Immature natural killer cell (primary cell): ENCODE data around the gene SBNO2. TPM values are rescaled to one million over a fixed set of nuclear protein-coding genes. Genes with fewer than 3 reads are reported as not detected.

Experiments
- DNase-seq, 3 donors: peaks; one replicate each; pipeline ENCODE4 v3.0.0; 2022; ENCODE audit warnings: mixed read lengths in 1 of 3
- H3K27ac Mint-ChIP-seq, 6 donors: one replicate each; pipeline ENCODE4 v1.8.0; 2020; ENCODE audit warnings: mixed read lengths in 6 of 6, mild to moderate bottlenecking in 5 of 6, inconsistent platforms in 4 of 6, moderate library complexity in 3 of 6
- H3K27me3 Mint-ChIP-seq, 3 donors: one replicate each; pipeline ENCODE4 v1.8.0; 2020 to 2021; ENCODE audit warnings: low read depth in 3 of 3, mild to moderate bottlenecking in 3 of 3, mixed read lengths in 3 of 3, moderate library complexity in 3 of 3, inconsistent platforms in 1 of 3
- H3K36me3 Mint-ChIP-seq, 3 donors: one replicate each; pipeline ENCODE4 v1.8.0; 2020; ENCODE audit warnings: mixed read lengths in 3 of 3, inconsistent platforms in 2 of 3, mild to moderate bottlenecking in 2 of 3
- H3K4me1 Mint-ChIP-seq, 2 donors: one replicate each; pipeline ENCODE4 v1.8.0; 2020; ENCODE audit warnings: inconsistent platforms in 2 of 2, mild to moderate bottlenecking in 2 of 2, mixed read lengths in 2 of 2, moderate library complexity in 1 of 2
- H3K4me3 Mint-ChIP-seq, 5 donors: one replicate each; pipeline ENCODE4 v1.8.0; 2020; ENCODE audit warnings: mild to moderate bottlenecking in 5 of 5, mixed read lengths in 5 of 5, inconsistent platforms in 3 of 5, moderate library complexity in 3 of 5
- H3K9me3 Mint-ChIP-seq, 6 donors: one replicate each; pipeline ENCODE4 v1.8.0; 2020; ENCODE audit warnings: mild to moderate bottlenecking in 6 of 6, mixed read lengths in 6 of 6, inconsistent platforms in 4 of 6, moderate library complexity in 3 of 6
- polyA plus RNA-seq, 3 donors: library from polyadenylated mRNA; unstranded; fragments of 300-500 nt; fragmentation: Illumina TruSeq; gene quantifications; one replicate each; pipeline ENCODE4 v1.2.3, GENCODE V29; 2021

SBNO2 gene
- polyA plus RNA-seq, 3 donors from 2014 or later, result 0.27 to 3.4 (median 0.89) TPM

GRCh38 chr19:1074544-1075283 lies 99.4 kb downstream of the SBNO2 start:
- Mint-ChIP-seq H3K9me3 (no peaks in the 10 kb centered on the region), H3K27ac (peak overlapping the region; percentile 90 to 97 (median 96)), H3K27me3 (peaks cover 22 to 52% (median 22%) of the 10 kb centered on the region in 3 donors), H3K36me3 (peaks cover 12 to 22% (median 17%) of the 10 kb centered on the region in 3 donors), H3K4me3 (peak overlapping the region in 4 of 5 donors; percentile 44 to 71 (median 60)), H3K4me1 (peaks cover 43 to 54% of the 10 kb centered on the region in 2 donors)
- DNase-seq, result peak; percentile 85 to 90 (median 89)

- Mint-ChIP-seq H3K4me3 (peak overlapping the region in 3 of 5 donors; percentile 32 to 53 (median 50)), H3K27ac (peak overlapping the region in 3 of 6 donors; percentile 80 to 84 (median 81)), H3K27me3 (peaks cover 23 to 56% (median 23%) of the 10 kb centered on the region in 3 donors), H3K36me3 (peaks cover 16 to 25% (median 20%) of the 10 kb centered on the region in 3 donors), H3K9me3 (no peaks in the 10 kb centered on the region), H3K4me1 (peaks cover 50 to 60% of the 10 kb centered on the region in 2 donors)
- no peak for DNase-seq
Measured at GRCh38 chr19:1073956-1074517, 100.0 kb downstream of the SBNO2 start.

GRCh38 chr19:1073063-1073955 lies 100.8 kb downstream of the SBNO2 start:
- H3K36me3 Mint-ChIP-seq, result peaks cover 19 to 30% (median 25%) of the 10 kb centered on the region in 3 donors
- peaks cover 56 to 62% of the 10 kb centered on the region in 2 donors for H3K4me1 Mint-ChIP-seq
- H3K27me3 Mint-ChIP-seq, result peaks cover 27 to 62% (median 29%) of the 10 kb centered on the region in 3 donors
- DNase-seq, result no peak
- H3K9me3 Mint-ChIP-seq, result no peaks in the 10 kb centered on the region
- H3K27ac Mint-ChIP-seq, result peak overlapping the region in 4 of 6 donors; percentile 55 to 84 (median 77)
- peak overlapping the region in 4 of 5 donors; percentile 7 to 26 (median 20) for H3K4me3 Mint-ChIP-seq

GRCh38 chr19:1072371-1073015 lies 101.6 kb downstream of the SBNO2 start:
- Mint-ChIP-seq H3K36me3 (peaks cover 19 to 30% (median 25%) of the 10 kb centered on the region in 3 donors), H3K27me3 (peaks cover 29 to 63% (median 30%) of the 10 kb centered on the region in 3 donors), H3K27ac (peak overlapping the region; percentile 55 to 90 (median 83)), H3K4me1 (peaks cover 56 to 59% of the 10 kb centered on the region in 2 donors), H3K9me3 (no peaks in the 10 kb centered on the region), H3K4me3 (peak overlapping the region; percentile 17 to 58 (median 36))
- no peak for DNase-seq

GRCh38 chr19:1070931-1071791 lies 102.9 kb downstream of the SBNO2 start:
- peak overlapping the region in 3 of 6 donors; percentile 82 to 84 (median 84) for H3K27ac Mint-ChIP-seq
- H3K4me1 Mint-ChIP-seq, result peaks cover 45 to 52% of the 10 kb centered on the region in 2 donors
- no peak for DNase-seq
- peak overlapping the region in 3 of 5 donors; percentile 27 to 67 (median 46) for H3K4me3 Mint-ChIP-seq
- H3K36me3 Mint-ChIP-seq, result peaks cover 15 to 25% (median 20%) of the 10 kb centered on the region in 3 donors
- no peaks in the 10 kb centered on the region for H3K9me3 Mint-ChIP-seq
- H3K27me3 Mint-ChIP-seq, result peaks cover 21 to 54% (median 23%) of the 10 kb centered on the region in 3 donors

- no peak overlapping the region for H3K27ac Mint-ChIP-seq
- H3K9me3 Mint-ChIP-seq, result no peaks in the 10 kb centered on the region
- H3K4me3 Mint-ChIP-seq, result no peak overlapping the region
- H3K4me1 Mint-ChIP-seq, result peaks cover 39 to 50% of the 10 kb centered on the region in 2 donors
- H3K36me3 Mint-ChIP-seq, result peaks cover 9 to 18% (median 14%) of the 10 kb centered on the region in 3 donors
- H3K27me3 Mint-ChIP-seq, result peaks cover 18 to 50% (median 19%) of the 10 kb centered on the region in 3 donors
- no peak for DNase-seq
Measured at GRCh38 chr19:1070576-1070930, 103.5 kb downstream of the SBNO2 start.

GRCh38 chr19:1069009-1069779 lies 104.9 kb downstream of the SBNO2 start:
- Mint-ChIP-seq H3K27ac (peak overlapping the region; percentile 91 to 97 (median 96)), H3K9me3 (no peaks in the 10 kb centered on the region), H3K4me3 (peak overlapping the region; percentile 83 to 98 (median 91)), H3K4me1 (peaks cover 47 to 53% of the 10 kb centered on the region in 2 donors), H3K27me3 (peaks cover 13 to 40% (median 15%) of the 10 kb centered on the region in 3 donors), H3K36me3 (peaks cover 7 to 17% (median 12%) of the 10 kb centered on the region in 3 donors)
- DNase-seq, result peak; percentile 71 to 79 (median 75)

- peak; percentile 64 to 74 (median 73) for DNase-seq
- H3K4me1 Mint-ChIP-seq, result peaks cover 48 to 50% of the 10 kb centered on the region in 2 donors
- peaks cover 13 to 32% (median 15%) of the 10 kb centered on the region in 3 donors for H3K27me3 Mint-ChIP-seq
Measured at GRCh38 chr19:1068009-1069001, 105.8 kb downstream of the SBNO2 start.

GRCh38 chr19:1067341-1067957 lies 106.6 kb downstream of the SBNO2 start:
- H3K4me3 Mint-ChIP-seq, result peak overlapping the region; percentile 90 to 98 (median 95)
- peaks cover 7 to 15% (median 12%) of the 10 kb centered on the region in 3 donors for H3K36me3 Mint-ChIP-seq
- DNase-seq, result peak in 1 of 3 donors; percentile 84
- H3K4me1 Mint-ChIP-seq, result peaks cover 39 to 44% of the 10 kb centered on the region in 2 donors
- H3K9me3 Mint-ChIP-seq, result no peaks in the 10 kb centered on the region
- H3K27ac Mint-ChIP-seq, result peak overlapping the region; percentile 95 to 98 (median 96)
- H3K27me3 Mint-ChIP-seq, result peaks cover 12 to 26% (median 13%) of the 10 kb centered on the region in 3 donors

More at GRCh38 chr19:1068009-1069001, 105.8 kb downstream of the SBNO2 start:
- Mint-ChIP-seq H3K9me3 (no peaks in the 10 kb centered on the region), H3K4me3 (peak overlapping the region; percentile 90 to 98 (median 95)), H3K27ac (peak overlapping the region; percentile 95 to 98 (median 96)), H3K36me3 (peaks cover 7 to 17% (median 12%) of the 10 kb centered on the region in 3 donors)

GRCh38 chr19:1066748-1067340 lies 107.2 kb downstream of the SBNO2 start, which contains the start of gene ARHGAP45:
Gene ARHGAP45 (plus strand): TSS chr19:1067167. CDS start chr19:1067406, 239 bp downstream.
- H3K36me3 Mint-ChIP-seq, result peaks cover 7 to 10% (median 10%) of the 10 kb centered on the region in 3 donors
- H3K4me1 Mint-ChIP-seq, result peaks cover 33 to 38% of the 10 kb centered on the region in 2 donors
- H3K27me3 Mint-ChIP-seq, result peaks cover 10 to 22% (median 12%) of the 10 kb centered on the region in 3 donors
- peak; percentile 88 to 90 (median 89) for DNase-seq
- no peaks in the 10 kb centered on the region for H3K9me3 Mint-ChIP-seq
- H3K27ac Mint-ChIP-seq, result peak within 1 kb of the TSS; percentile 95 to 98 (median 96)
- H3K4me3 Mint-ChIP-seq, result peak within 1 kb of the TSS; percentile 90 to 98 (median 95)
